ENCODE data around the gene COPG1. TPM values are rescaled to one million over a fixed set of nuclear protein-coding genes. Genes with fewer than 3 reads are reported as not detected.
"Not testable (repeated sequence)": the region's sequence is repeated elsewhere in the genome, so short reads cannot be mapped to it uniquely, and the experiment has no call there.

The COPG1 gene
- total RNA-seq, 5 donors from 2014 or later (not counting 1 experiment from before 2014, with no cell fraction given) = 96.0 to 139 (median 116) TPM

DNA sequence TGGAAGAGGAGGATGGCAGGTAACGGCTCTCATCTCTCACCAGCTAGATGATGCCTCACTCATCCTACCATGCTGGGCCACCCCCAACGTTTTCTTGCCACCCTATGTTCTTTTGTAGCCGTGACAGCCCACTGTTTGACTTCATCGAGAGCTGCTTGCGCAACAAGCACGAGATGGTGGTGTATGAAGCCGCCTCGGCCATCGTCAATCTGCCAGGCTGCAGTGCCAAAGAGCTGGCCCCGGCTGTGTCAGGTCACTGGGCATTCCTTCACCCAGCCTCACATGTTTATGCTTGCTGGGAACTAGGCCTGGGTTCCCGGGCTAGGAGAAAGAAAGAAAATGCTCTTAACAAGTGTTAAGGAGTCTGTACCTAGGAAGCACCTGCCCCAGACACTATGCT, 8.2 kb downstream of the COPG1 start:
- Mint-ChIP-seq H3K4me1 (peaks cover 6 to 17% (median 8%) of the 10 kb centered on the region in 3 donors), H3K27ac (no peak overlapping the region), H3K36me3 (peaks cover 75% of the 10 kb centered on the region), H3K4me3 (no peak overlapping the region), H3K27me3 (no peaks in the 10 kb centered on the region), H3K9me3 (no peaks in the 10 kb centered on the region)
- no peak overlapping the region for H3K27ac ChIP-seq (ENCODE audit: low read length)
- ChIA-PET POLR2A (no interaction called here), CTCF (no interaction called here)
- no peaks in the 10 kb centered on the region for H3K9me3 ChIP-seq
- H3K27me3 ChIP-seq (replicated peaks in 1 of 2; ENCODE audit: control insufficient read depth in 2 of 2, extremely low read depth in 1 of 2, insufficient read depth in 2 of 2, low read length in 1 of 2) = no peaks in the 10 kb centered on the region
- no peak for DNase-seq
- H3K4me1 ChIP-seq (ENCODE audit: control insufficient read depth in 1 of 2, extremely low read depth in 1 of 2, insufficient read depth in 2 of 2, low read length in 2 of 2) = peaks cover 0 to 6% of the 10 kb centered on the region in 2 experiments
- peaks cover 31 to 93% of the 10 kb centered on the region in 2 donors for H3K36me3 ChIP-seq (ENCODE audit: control insufficient read depth in 2 of 2, extremely low read depth in 1 of 2, insufficient read depth in 1 of 2, low read length in 1 of 2)
- 96% methylated on average over 8 of the region's 11 CpGs for WGBS (ENCODE audit: insufficient coverage)
- H3K4me3 ChIP-seq (ENCODE audit: control insufficient read depth in 1 of 2, extremely low read depth in 1 of 2, low read length in 1 of 2) = no peak overlapping the region
- ATAC-seq (replicated peaks in 1 of 4) = no peak

DNA sequence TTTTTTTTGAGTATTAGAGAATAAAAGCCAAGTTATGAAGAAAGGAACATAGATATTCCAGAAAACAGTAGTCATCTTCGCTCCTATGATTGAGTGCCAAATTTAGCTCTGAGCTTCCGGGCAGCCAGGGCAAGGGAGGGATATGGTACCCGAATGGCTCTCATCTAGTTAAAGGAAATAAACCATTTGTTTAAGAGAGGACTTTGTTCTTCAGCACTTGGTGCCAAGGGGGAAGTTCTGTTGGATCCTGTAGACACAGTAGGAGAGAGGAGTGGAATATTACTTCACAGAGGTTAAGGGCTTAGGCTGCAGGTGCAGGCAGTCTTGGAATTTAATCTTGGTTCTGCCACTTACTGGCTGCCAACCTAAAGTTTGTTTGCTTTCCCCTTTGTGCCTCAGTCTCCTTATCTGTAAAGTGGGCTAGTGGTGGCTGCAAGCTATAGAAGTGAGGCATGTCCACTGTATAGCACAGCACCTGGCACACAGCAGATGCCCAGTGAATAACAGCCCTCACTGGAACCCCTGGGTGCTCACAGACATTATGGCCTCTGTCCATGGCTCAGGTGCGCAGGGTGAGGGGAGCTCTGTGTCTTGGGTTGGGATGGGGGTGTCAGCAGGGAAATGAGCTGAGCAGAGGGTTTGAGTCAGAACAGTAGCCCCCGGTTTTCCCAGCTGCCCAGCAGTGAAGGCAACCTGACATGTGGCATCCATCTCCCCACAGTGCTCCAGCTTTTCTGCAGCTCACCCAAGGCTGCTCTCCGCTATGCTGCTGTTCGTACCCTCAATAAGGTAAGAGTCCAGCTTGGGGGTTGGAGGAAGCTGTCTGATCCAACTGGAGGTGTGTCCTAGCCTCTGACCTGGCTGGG, 10.4 kb downstream of the COPG1 start:
- H3K27ac ChIP-seq (ENCODE audit: low read length) = no peak overlapping the region
- Mint-ChIP-seq H3K9me3 (no peaks in the 10 kb centered on the region), H3K36me3 (peaks cover 73% of the 10 kb centered on the region), H3K4me1 (peaks cover 2 to 7% (median 7%) of the 10 kb centered on the region in 3 donors), H3K27me3 (no peaks in the 10 kb centered on the region), H3K4me3 (no peak overlapping the region), H3K27ac (peak overlapping the region in 1 of 2 donors; percentile 22)
- ATAC-seq (replicated peaks in 1 of 4) (no peak), DNase-seq (no peak)
- H3K9me3 ChIP-seq = no peaks in the 10 kb centered on the region
- no peak overlapping the region for H3K4me3 ChIP-seq (ENCODE audit: control insufficient read depth in 1 of 2, extremely low read depth in 1 of 2, low read length in 1 of 2)
- H3K4me1 ChIP-seq (ENCODE audit: control insufficient read depth in 1 of 2, extremely low read depth in 1 of 2, insufficient read depth in 2 of 2, low read length in 2 of 2) = no peaks in the 10 kb centered on the region
- no peaks in the 10 kb centered on the region for H3K27me3 ChIP-seq (replicated peaks in 1 of 2; ENCODE audit: control insufficient read depth in 2 of 2, extremely low read depth in 1 of 2, insufficient read depth in 2 of 2, low read length in 1 of 2)
- peaks cover 34 to 92% of the 10 kb centered on the region in 2 donors for H3K36me3 ChIP-seq (ENCODE audit: control insufficient read depth in 2 of 2, extremely low read depth in 1 of 2, insufficient read depth in 1 of 2, low read length in 1 of 2)
- CTCF ChIA-PET = interaction anchor here (0.6 to 1.3 kb wide), 5 partner anchors 12 to 290 kb away, joined by 3 to 5 read pairs (median 4); no protein-coding TSS in a partner anchor
- POLR2A ChIA-PET = interaction anchor here in 1 of 2 donors (0.5 kb wide), 1 partner anchor 14 kb away, joined by 6 read pairs; no protein-coding TSS in a partner anchor
- 95% methylated on average over 6 of the region's 7 CpGs for WGBS (ENCODE audit: insufficient coverage)

- no peaks in the 10 kb centered on the region for H3K9me3 ChIP-seq
- Mint-ChIP-seq H3K4me1 (peaks cover 2 to 7% (median 7%) of the 10 kb centered on the region in 3 donors), H3K4me3 (no peak overlapping the region), H3K9me3 (no peaks in the 10 kb centered on the region), H3K36me3 (peaks cover 71% of the 10 kb centered on the region), H3K27me3 (no peaks in the 10 kb centered on the region), H3K27ac (no peak overlapping the region)
- POLR2A ChIA-PET = no interaction called here
- DNase-seq (no peak), ATAC-seq (replicated peaks in 1 of 4) (no peak)
- H3K4me1 ChIP-seq (ENCODE audit: control insufficient read depth in 1 of 2, extremely low read depth in 1 of 2, insufficient read depth in 2 of 2, low read length in 2 of 2) = no peaks in the 10 kb centered on the region
- peaks cover 37 to 93% of the 10 kb centered on the region in 2 donors for H3K36me3 ChIP-seq (ENCODE audit: control insufficient read depth in 2 of 2, extremely low read depth in 1 of 2, insufficient read depth in 1 of 2, low read length in 1 of 2)
- H3K4me3 ChIP-seq (ENCODE audit: control insufficient read depth in 1 of 2, extremely low read depth in 1 of 2, low read length in 1 of 2) = no peak overlapping the region
- no peaks in the 10 kb centered on the region for H3K27me3 ChIP-seq (replicated peaks in 1 of 2; ENCODE audit: control insufficient read depth in 2 of 2, extremely low read depth in 1 of 2, insufficient read depth in 2 of 2, low read length in 1 of 2)
- CTCF ChIA-PET = interaction anchor here (0.6 to 1.3 kb wide), 3 partner anchors 256 to 290 kb away, joined by 3 to 5 read pairs (median 4); no protein-coding TSS in a partner anchor
- WGBS (ENCODE audit: insufficient coverage) = 98% methylated on average over 11 of the region's 11 CpGs
- no peak overlapping the region for H3K27ac ChIP-seq (ENCODE audit: low read length)
These were observed 11.2 kb downstream of the COPG1 start for GRCh38 chr3:129260606-129261005.

GRCh38 chr3:129261894-129262293, 12.5 kb downstream of the COPG1 start:
- H3K27me3 ChIP-seq (replicated peaks in 1 of 2; ENCODE audit: control insufficient read depth in 2 of 2, extremely low read depth in 1 of 2, insufficient read depth in 2 of 2, low read length in 1 of 2) = no peaks in the 10 kb centered on the region
- H3K36me3 ChIP-seq (ENCODE audit: control insufficient read depth in 2 of 2, extremely low read depth in 1 of 2, insufficient read depth in 1 of 2, low read length in 1 of 2) = peaks cover 32 to 93% of the 10 kb centered on the region in 2 donors
- ATAC-seq (replicated peaks in 1 of 4) = no peak
- WGBS (ENCODE audit: insufficient coverage) = 80% methylated on average over 1 of the region's 3 CpGs
- CTCF ChIA-PET = interaction anchor here (0.6 to 0.7 kb wide), 3 partner anchors 43 to 654 kb away, joined by 3 to 8 read pairs (median 4); no protein-coding TSS in a partner anchor
- no peak overlapping the region for H3K4me3 Mint-ChIP-seq
- peak overlapping the region in 1 of 2 donors; percentile 2 for H3K27ac Mint-ChIP-seq
- no peak overlapping the region for H3K27ac ChIP-seq (ENCODE audit: low read length)
- no peaks in the 10 kb centered on the region for H3K27me3 Mint-ChIP-seq
- no peak overlapping the region for H3K4me3 ChIP-seq (ENCODE audit: control insufficient read depth in 1 of 2, extremely low read depth in 1 of 2, low read length in 1 of 2)
- H3K9me3 ChIP-seq = no peaks in the 10 kb centered on the region
- POLR2A ChIA-PET = interaction anchor here in 1 of 2 donors (0.6 kb wide), 1 partner anchor 37 kb away, joined by 4 read pairs; no protein-coding TSS in a partner anchor
- H3K36me3 Mint-ChIP-seq = peaks cover 61% of the 10 kb centered on the region
- H3K4me1 ChIP-seq (ENCODE audit: control insufficient read depth in 1 of 2, extremely low read depth in 1 of 2, insufficient read depth in 2 of 2, low read length in 2 of 2) = no peaks in the 10 kb centered on the region
- DNase-seq = no peak
- no peaks in the 10 kb centered on the region for H3K9me3 Mint-ChIP-seq
- H3K4me1 Mint-ChIP-seq = peaks cover 2 to 7% (median 7%) of the 10 kb centered on the region in 3 donors

DNA sequence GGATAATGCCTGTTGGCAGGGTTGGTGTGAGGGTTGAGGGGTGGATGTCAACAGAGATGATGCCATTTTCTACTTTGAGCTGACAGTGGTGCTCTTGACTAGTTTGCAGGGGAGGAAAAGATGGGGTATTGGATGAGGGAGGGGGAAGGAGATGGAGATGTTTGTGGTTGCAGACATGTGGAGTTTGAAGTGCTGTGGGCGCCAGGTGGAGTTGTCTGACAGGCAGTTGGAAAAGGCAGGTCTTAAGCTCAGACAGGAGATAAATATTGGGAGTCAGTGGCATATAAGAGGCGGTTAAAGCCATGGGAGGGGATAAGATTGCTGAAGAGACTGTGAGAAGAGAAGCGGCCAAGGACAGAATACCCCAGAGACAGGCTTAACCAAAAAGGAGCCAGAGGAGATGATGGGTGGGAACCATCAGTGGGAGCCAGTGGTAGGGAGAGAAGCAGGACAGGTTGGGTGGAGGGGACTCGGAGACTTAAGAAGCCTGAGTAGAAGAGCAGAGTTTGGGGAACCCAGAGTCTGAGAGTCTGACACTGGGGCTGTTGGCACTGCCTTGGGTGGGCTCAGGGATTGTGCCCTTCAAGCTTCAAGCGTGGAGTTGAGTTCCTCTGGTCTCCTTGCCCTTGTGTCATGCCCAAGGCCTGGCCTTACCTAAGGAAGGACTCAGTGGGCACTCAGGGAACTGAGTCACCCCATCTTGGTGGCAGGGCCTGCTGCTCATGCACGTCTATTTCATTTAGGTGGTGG, 13.9 kb downstream of the COPG1 start:
- Histone ChIP-seq H3K4me1 (ENCODE audit: control insufficient read depth in 1 of 2, extremely low read depth in 1 of 2, insufficient read depth in 2 of 2, low read length in 2 of 2) (no peaks in the 10 kb centered on the region), H3K9me3 (no peaks in the 10 kb centered on the region), H3K4me3 (ENCODE audit: control insufficient read depth in 1 of 2, extremely low read depth in 1 of 2, low read length in 1 of 2) (no peak overlapping the region), H3K36me3 (ENCODE audit: control insufficient read depth in 2 of 2, extremely low read depth in 1 of 2, insufficient read depth in 1 of 2, low read length in 1 of 2) (peaks cover 34 to 93% of the 10 kb centered on the region in 2 donors), H3K27me3 (replicated peaks in 1 of 2; ENCODE audit: control insufficient read depth in 2 of 2, extremely low read depth in 1 of 2, insufficient read depth in 2 of 2, low read length in 1 of 2) (no peaks in the 10 kb centered on the region), H3K27ac (ENCODE audit: low read length) (no peak overlapping the region)
- no peaks in the 10 kb centered on the region for H3K27me3 Mint-ChIP-seq
- WGBS (ENCODE audit: insufficient coverage) = 87% methylated on average over 6 of the region's 6 CpGs
- ChIA-PET CTCF (interaction anchor here in 1 of 2 donors (1.0 kb wide), 1 partner anchor 14 kb away, joined by 4 read pairs; the partner anchor contains the start of gene COPG1), POLR2A (interaction anchor here in 1 of 2 donors (0.9 kb wide), 1 partner anchor 53 kb away, joined by 3 read pairs; a partner anchor contains a TSS)
- H3K27ac Mint-ChIP-seq = peak overlapping the region in 1 of 2 donors; percentile 39
- peaks cover 2 to 7% (median 7%) of the 10 kb centered on the region in 3 donors for H3K4me1 Mint-ChIP-seq
- ATAC-seq (replicated peaks in 1 of 4) = no peak
- no peaks in the 10 kb centered on the region for H3K9me3 Mint-ChIP-seq
- H3K4me3 Mint-ChIP-seq = no peak overlapping the region
- H3K36me3 Mint-ChIP-seq = peaks cover 58% of the 10 kb centered on the region
- no peak for DNase-seq

- ATAC-seq (replicated peaks in 1 of 4); H3K9me3 Mint-ChIP-seq; H3K27ac ChIP-seq (ENCODE audit: low read length); H3K4me1 Mint-ChIP-seq; H3K9me3 ChIP-seq; DNase-seq; H3K4me3 Mint-ChIP-seq; H3K27me3 ChIP-seq (replicated peaks in 1 of 2; ENCODE audit: control insufficient read depth in 2 of 2, extremely low read depth in 1 of 2, insufficient read depth in 2 of 2, low read length in 1 of 2); H3K4me3 ChIP-seq (ENCODE audit: control insufficient read depth in 1 of 2, extremely low read depth in 1 of 2, low read length in 1 of 2); H3K27me3 Mint-ChIP-seq; CTCF ChIA-PET; H3K27ac Mint-ChIP-seq; H3K4me1 ChIP-seq (ENCODE audit: control insufficient read depth in 1 of 2, extremely low read depth in 1 of 2, insufficient read depth in 2 of 2, low read length in 2 of 2): not testable (repeated sequence)
- 100% methylated on average over 1 of the region's 6 CpGs for WGBS (ENCODE audit: insufficient coverage)
- POLR2A ChIA-PET = interaction anchor here in 1 of 2 donors (1.3 kb wide), 1 partner anchor 15 kb away, joined by 3 read pairs; no protein-coding TSS in a partner anchor
- H3K36me3 Mint-ChIP-seq = peaks cover 57% of the 10 kb centered on the region
- H3K36me3 ChIP-seq (ENCODE audit: control insufficient read depth in 2 of 2, extremely low read depth in 1 of 2, insufficient read depth in 1 of 2, low read length in 1 of 2) = peaks cover 37 to 98% of the 10 kb centered on the region in 2 donors
These were observed 15.6 kb downstream of the COPG1 start for GRCh38 chr3:129264994-129265393.

All from T-cell (primary cell).